ENCODE results near the gene NBEAL2.
A peak's percentile ranks its signal among the peaks of the same experiment; 100 is the strongest.

GRCh38 chr3:46987743-46988401, 8.4 kb downstream of the NBEAL2 start:
- TF ChIP-seq EZH2 (IDR thresholded peaks at IDR 0.05) (no peak), FOXP2 (optimal IDR thresholded peaks at IDR 0.05; ENCODE audit: control extremely low read depth, extremely low read length, insufficient read depth) (no peak), POLR2AphosphoS5 (IDR thresholded peaks at IDR 0.05; ENCODE audit: borderline replicate concordance, low read depth, low read length) (peak; percentile 16; the same call in 1 of the 2 replicates)
